Mucosa of descending colon (tissue), 3 donors: ENCODE results near the gene SPINT2. TPM values are rescaled to one million over a fixed set of nuclear protein-coding genes. Genes with fewer than 3 reads are reported as not detected.

Experiments used
- ATAC-seq: fragments of 200-7000 bp; cut with Tn5 transposase; one replicate; pipeline ENCODE4 v1.9.1; 2020; ENCODE audit warnings: mild to moderate bottlenecking, moderate library complexity
- DNase-seq, 3 donors: peaks; one replicate each; pipeline ENCODE4 v3.0.0-alpha.2; 2020
- H3K36me3 ChIP-seq: fragments of 200-600 bp; one replicate; pipeline ENCODE4 v1.8.0; 2021; ENCODE audit warnings: low read depth, mild to moderate bottlenecking
- H3K4me1 ChIP-seq: fragments of 200-600 bp; one replicate; pipeline ENCODE4 v1.8.0; 2021; ENCODE audit warnings: low read depth, mild to moderate bottlenecking
- H3K4me3 ChIP-seq: fragments of 200-600 bp; one replicate; pipeline ENCODE4 v1.8.0; 2021; ENCODE audit warnings: mild to moderate bottlenecking
- H3K9me3 ChIP-seq: fragments of 200-600 bp; one replicate; pipeline ENCODE4 v1.8.0; 2021; ENCODE audit warnings: mild to moderate bottlenecking
- CTCF ChIP-seq: fragments of 200-600 bp; IDR thresholded peaks from one replicate; pipeline ENCODE4 v1.8.0; 2022; ENCODE audit warnings: antibody characterized with exemption, mild to moderate bottlenecking
- intact Hi-C, 2 donors: fragments of 100-400 bp; cut with DNase I in 1 of 2; cut with micrococcal nuclease in 1 of 2; formaldehyde crosslinking; loops; one replicate each; pipeline versions ENCODE4 v1.11.0 to v1.11.1; 2022; cut with DNase I, micrococcal nuclease
- total RNA-seq, 3 donors: library from RNA; stranded (reverse); fragmentation: NEBNext Ultra II Directional in 2 of 3; extraction: Animal tissue kit (Norgen Biotek cat#: 25700) in 2 of 3; gene quantifications; one replicate each; pipeline versions ENCODE4 v1.2.1 to v1.2.4, GENCODE V29; 2021 to 2023
- donor health status: DM: no; HTN: no; CAD: no; lungs with moderate emphysema.
- donor health status: DM: no; HTN: no; CAD: no.
- donor health status: DM: no; HTN: yes; CAD: no.

The SPINT2 gene
- total RNA-seq, 3 donors from 2014 or later: 355 to 802 (median 787) TPM

- Histone ChIP-seq H3K4me3 (no peak overlapping the region), H3K9me3 (no peaks in the 10 kb centered on the region), H3K36me3 (no peaks in the 10 kb centered on the region), H3K4me1 (no peaks in the 10 kb centered on the region)
- ATAC-seq (no peak), DNase-seq (no peak)
- TF ChIP-seq CTCF: no peak
- intact Hi-C loops: no loop called here
These were observed 27.5 kb downstream of the SPINT2 start for GRCh38 chr19:38291855-38292254.

- Histone ChIP-seq H3K9me3 (no peaks in the 10 kb centered on the region), H3K36me3 (no peaks in the 10 kb centered on the region), H3K4me1 (no peaks in the 10 kb centered on the region), H3K4me3 (no peak overlapping the region)
- TF ChIP-seq CTCF: no peak
- ATAC-seq (no peak), DNase-seq (no peak)
- intact Hi-C loops: no loop called here
These were observed 28.9 kb downstream of the SPINT2 start for GRCh38 chr19:38293281-38293680.

- ATAC-seq: no peak
- no peaks in the 10 kb centered on the region for H3K9me3 ChIP-seq
- no peak for DNase-seq
- intact Hi-C loops: no loop called here
- no peaks in the 10 kb centered on the region for H3K36me3 ChIP-seq
- TF ChIP-seq CTCF: no peak
- H3K4me1 ChIP-seq: no peaks in the 10 kb centered on the region
- no peak overlapping the region for H3K4me3 ChIP-seq
These were observed 29.7 kb downstream of the SPINT2 start for GRCh38 chr19:38294090-38294489.

GRCh38 chr19:38298821-38299680, 34.7 kb downstream of the SPINT2 start:
- intact Hi-C loops: no loop called here
- ATAC-seq: no peak
- DNase-seq: no peak
- no peaks in the 10 kb centered on the region for H3K36me3 ChIP-seq
- no peaks in the 10 kb centered on the region for H3K9me3 ChIP-seq
- H3K4me3 ChIP-seq: no peak overlapping the region
- H3K4me1 ChIP-seq: peaks cover 6% of the 10 kb centered on the region
- no peak for TF ChIP-seq CTCF

- peak; percentile 91 to 93 (median 91) for DNase-seq
- TF ChIP-seq CTCF: no peak
These were observed 39.4 kb downstream of the SPINT2 start, which contains the start of gene C19orf33 for GRCh38 chr19:38303517-38304351. TSS of gene C19orf33 (plus strand) at chr19:38304251. CDS start at chr19:38304262, 11 bp downstream.

More at GRCh38 chr19:38303517-38304351, 39.4 kb downstream of the SPINT2 start, which contains the start of gene C19orf33:
- H3K4me1 ChIP-seq: peaks cover 6% of the 10 kb centered on the region
- no peaks in the 10 kb centered on the region for H3K9me3 ChIP-seq
- H3K4me3 ChIP-seq: peak within 1 kb of the TSS; percentile 30
- intact Hi-C loops: no loop called here
- ATAC-seq: peak; percentile 80
- H3K36me3 ChIP-seq: no peaks in the 10 kb centered on the region
